ENCODE results near the gene RASGRP2. TPM values are rescaled to one million over a fixed set of nuclear protein-coding genes. Genes with fewer than 3 reads are reported as not detected.

Gene RASGRP2
- total RNA-seq, 2 donors from 2014 or later = 0.86 to 1.9 TPM

GRCh38 chr11:64787526-64788320 lies 43.8 kb upstream of the RASGRP2 start:
- Mint-ChIP-seq H3K9me3 (no peaks in the 10 kb centered on the region), H3K27ac (no peak overlapping the region), H3K4me3 (no peak overlapping the region), H3K27me3 (ENCODE audit: insufficient read depth) (no peaks in the 10 kb centered on the region), H3K4me1 (no peaks in the 10 kb centered on the region), H3K36me3 (ENCODE audit: low read depth) (peaks cover 6% of the 10 kb centered on the region)
- peak; percentile 91 for TF ChIP-seq CTCF (conservative IDR thresholded peaks at IDR 0.05)
- no peak overlapping the region for H3K27ac ChIP-seq (ENCODE audit: low read depth, low read length)
- H3K9ac ChIP-seq (ENCODE audit: extremely low read depth, low read length, poor library complexity, severe bottlenecking) = no peak overlapping the region
- peak; percentile 92 for DNase-seq
- H3K4me1 ChIP-seq (ENCODE audit: control insufficient read depth, insufficient read depth, low read length) = no peaks in the 10 kb centered on the region
- H3K9me3 ChIP-seq (ENCODE audit: control insufficient read depth, low read length) = no peaks in the 10 kb centered on the region
- H3K4me3 ChIP-seq (ENCODE audit: low read length) = no peak overlapping the region
- H3K27me3 ChIP-seq (ENCODE audit: control insufficient read depth, insufficient read depth, low read length, poor library complexity, severe bottlenecking) = no peaks in the 10 kb centered on the region
- H3K36me3 ChIP-seq (ENCODE audit: control insufficient read depth, insufficient read depth, low read length) = no peaks in the 10 kb centered on the region
- 60 to 67% methylated on average over 10 to 15 of the region's 15 CpGs for WGBS, 2 experiments (ENCODE audit: insufficient coverage in 1 of 2, insufficient read length in 1 of 2)

- DNase-seq = no peak
- H3K9me3 Mint-ChIP-seq = no peaks in the 10 kb centered on the region
- H3K27ac Mint-ChIP-seq = no peak overlapping the region
Observed at GRCh38 chr11:64786308-64786707, 42.4 kb upstream of the RASGRP2 start.

GRCh38 chr11:64784813-64785581 lies 41.1 kb upstream of the RASGRP2 start:
- H3K9me3 Mint-ChIP-seq = no peaks in the 10 kb centered on the region
- H3K27me3 Mint-ChIP-seq (ENCODE audit: insufficient read depth) = no peaks in the 10 kb centered on the region

More at GRCh38 chr11:64786308-64786707, 42.4 kb upstream of the RASGRP2 start:
- WGBS, 2 experiments (ENCODE audit: insufficient coverage in 1 of 2, insufficient read length in 1 of 2) = 91 to 99% methylated on average over 8 to 10 of the region's 10 CpGs
- Histone ChIP-seq H3K9me3 (ENCODE audit: control insufficient read depth, low read length) (no peaks in the 10 kb centered on the region), H3K4me3 (ENCODE audit: low read length) (no peak overlapping the region), H3K4me1 (ENCODE audit: control insufficient read depth, insufficient read depth, low read length) (no peaks in the 10 kb centered on the region), H3K27me3 (ENCODE audit: control insufficient read depth, insufficient read depth, low read length, poor library complexity, severe bottlenecking) (no peaks in the 10 kb centered on the region), H3K9ac (ENCODE audit: extremely low read depth, low read length, poor library complexity, severe bottlenecking) (no peak overlapping the region), H3K36me3 (ENCODE audit: control insufficient read depth, insufficient read depth, low read length) (no peaks in the 10 kb centered on the region), H3K27ac (ENCODE audit: low read depth, low read length) (no peak overlapping the region)
- Mint-ChIP-seq H3K4me3 (no peak overlapping the region), H3K4me1 (no peaks in the 10 kb centered on the region), H3K36me3 (ENCODE audit: low read depth) (peaks cover 6% of the 10 kb centered on the region), H3K27me3 (ENCODE audit: insufficient read depth) (no peaks in the 10 kb centered on the region)
- TF ChIP-seq CTCF (conservative IDR thresholded peaks at IDR 0.05) = no peak

More at GRCh38 chr11:64784813-64785581, 41.1 kb upstream of the RASGRP2 start:
- no peak overlapping the region for H3K9ac ChIP-seq (ENCODE audit: extremely low read depth, low read length, poor library complexity, severe bottlenecking)
- H3K36me3 ChIP-seq (ENCODE audit: control insufficient read depth, insufficient read depth, low read length) = no peaks in the 10 kb centered on the region
- no peak overlapping the region for H3K4me3 ChIP-seq (ENCODE audit: low read length)
- Mint-ChIP-seq H3K27ac (no peak overlapping the region), H3K36me3 (ENCODE audit: low read depth) (peaks cover under 1% of the 10 kb centered on the region), H3K4me3 (no peak overlapping the region), H3K4me1 (no peaks in the 10 kb centered on the region)
- no peaks in the 10 kb centered on the region for H3K9me3 ChIP-seq (ENCODE audit: control insufficient read depth, low read length)
- H3K4me1 ChIP-seq (ENCODE audit: control insufficient read depth, insufficient read depth, low read length) = no peaks in the 10 kb centered on the region
- DNase-seq = no peak
- no peak overlapping the region for H3K27ac ChIP-seq (ENCODE audit: low read depth, low read length)
- WGBS, 2 experiments (ENCODE audit: insufficient coverage in 1 of 2, insufficient read length in 1 of 2) = 97 to 98% methylated on average over 4 to 10 of the region's 12 CpGs
- no peaks in the 10 kb centered on the region for H3K27me3 ChIP-seq (ENCODE audit: control insufficient read depth, insufficient read depth, low read length, poor library complexity, severe bottlenecking)
- no peak for TF ChIP-seq CTCF (conservative IDR thresholded peaks at IDR 0.05)
